Endothelial cell of umbilical vein (primary cell): ENCODE measurements around the gene BANF2. TPM values are rescaled to one million over a fixed set of nuclear protein-coding genes. Genes with fewer than 3 reads are reported as not detected.

ENCODE experiments used
- BruUV-seq: library from RNA; stranded (reverse); fragments of 400-500 nt; replicated peaks from 2 replicates; lab custom pipeline; 2021; lab: Mats Ljungman, UMichigan
- CTCF ChIA-PET: fragments of 300-600, 350-600 bp; sonication (Branson Sonifier 250); formaldehyde crosslinking; loops from one replicate; lab custom pipeline; 2021; ENCODE audit warnings: antibody characterized with exemption, inconsistent platforms; lab: Charles Lee
- POLR2A ChIA-PET: fragments of 300-600, 350-600 bp; sonication (Branson Sonifier 250); formaldehyde crosslinking; loops from one replicate; lab custom pipeline; 2021; ENCODE audit warnings: antibody characterized with exemption, inconsistent platforms; lab: Charles Lee
- DNase-seq: peaks from one replicate; pipeline ENCODE4 v3.0.0-alpha.2; 2011; ENCODE audit warnings: low read depth, low spot score
- FAIRE-seq: peaks from 2 replicates; lab custom pipeline; 2011; peaks lifted over from hg19 to GRCh38; lab: Jason Lieb, UNC
- H2AFZ ChIP-seq: 2 replicates; pipeline ENCODE4 v1.6.0; 2012; ENCODE audit warnings: low read depth, low read length, control low read depth, inconsistent platforms
- H3K27ac ChIP-seq: 2 replicates; pipeline ENCODE4 v1.5.1; 2011; ENCODE audit warnings: low read depth, mild to moderate bottlenecking, control low read depth, low read length, moderate library complexity; ENCODE audit not compliant: insufficient read depth
- H3K27me3 ChIP-seq, 2 experiments: 2 replicates each; pipeline versions ENCODE4 v1.6.0 to v1.6.1; 2011; ENCODE audit warnings: low read length in 2 of 2, mixed read lengths in 1 of 2; ENCODE audit not compliant: control insufficient read depth in 2 of 2, insufficient read depth in 2 of 2
- H3K36me3 ChIP-seq, 2 experiments: 2 replicates in 1 of 2; 3 replicates in 1 of 2; pipeline ENCODE4 v1.5.1; 2011; ENCODE audit warnings: low read length in 2 of 2, mild to moderate bottlenecking in 1 of 2, moderate library complexity in 1 of 2; ENCODE audit not compliant: control insufficient read depth in 2 of 2, insufficient read depth in 2 of 2; ENCODE audit errors: extremely low read depth in 1 of 2
- H3K4me1 ChIP-seq: 3 replicates; pipeline ENCODE4 v1.5.1; 2011; ENCODE audit warnings: mild to moderate bottlenecking, low read length; ENCODE audit not compliant: control insufficient read depth, insufficient read depth; ENCODE audit errors: extremely low read depth
- H3K4me2 ChIP-seq: 2 replicates; pipeline ENCODE4 v1.6.1; 2011; ENCODE audit warnings: low read length, control low read depth, mixed read lengths; ENCODE audit not compliant: insufficient read depth
- H3K4me3 ChIP-seq, 3 experiments: fragments of 200-600 bp in 1 of 3; sonication (generic), shearing (Covaris generic) in 1 of 3; replicated peaks in 1 of 3; 2 replicates each; pipeline ENCODE4 v1.5.1; 2011 to 2016; ENCODE audit warnings: control low read depth in 3 of 3, low read length in 3 of 3, mild to moderate bottlenecking in 2 of 3, inconsistent platforms in 1 of 3, low read depth in 1 of 3, moderate library complexity in 1 of 3; ENCODE audit not compliant: insufficient read depth in 1 of 3
- H3K79me2 ChIP-seq: 2 replicates; pipeline ENCODE4 v1.6.0; 2012; ENCODE audit warnings: low read length, inconsistent platforms; ENCODE audit not compliant: control insufficient read depth, insufficient read depth
- H3K9ac ChIP-seq: replicated peaks from 2 replicates; pipeline ENCODE3; 2011; ENCODE audit warnings: low read length, control low read depth; ENCODE audit not compliant: insufficient read depth; ENCODE audit errors: extremely low read depth
- H3K9me1 ChIP-seq: replicated peaks from 3 replicates; pipeline ENCODE4 v1.6.0; 2011; ENCODE audit warnings: mild to moderate bottlenecking, low read length; ENCODE audit not compliant: control insufficient read depth, insufficient read depth; ENCODE audit errors: extremely low read depth
- H3K9me3 ChIP-seq: replicated peaks from 2 replicates; pipeline ENCODE4 v1.5.1; 2012; ENCODE audit warnings: low read length, inconsistent platforms; ENCODE audit not compliant: control insufficient read depth, insufficient read depth
- H4K20me1 ChIP-seq: replicated peaks from 2 replicates; pipeline ENCODE3; 2011; ENCODE audit warnings: mild to moderate bottlenecking, low read length; ENCODE audit not compliant: control insufficient read depth, insufficient read depth; ENCODE audit errors: extremely low read depth
- CTCF ChIP-seq, 2 donors: IDR thresholded peaks; 1 replicate in 1 of 2; 2 replicates in 1 of 2; pipeline ENCODE4 v1.5.1; 2011; ENCODE audit warnings: low read length in 2 of 2, mild to moderate bottlenecking in 2 of 2, moderate library complexity in 2 of 2, control low read depth in 1 of 2, inconsistent platforms in 1 of 2, low read depth in 1 of 2; ENCODE audit not compliant: insufficient read depth in 1 of 2; ENCODE audit errors: extremely low read depth in 1 of 2
- EZH2 ChIP-seq: IDR thresholded peaks from 2 replicates; pipeline ENCODE4 v1.6.1; 2012; ENCODE audit warnings: borderline replicate concordance, low read depth, mild to moderate bottlenecking, moderate library complexity, low read length, inconsistent platforms; ENCODE audit not compliant: severe bottlenecking
- FOS ChIP-seq: IDR thresholded peaks from 2 replicates; pipeline ENCODE4 v1.6.1; 2011; ENCODE audit warnings: mild to moderate bottlenecking, low read length, moderate library complexity, borderline replicate concordance; ENCODE audit not compliant: insufficient read depth
- GATA2 ChIP-seq: IDR thresholded peaks from 2 replicates; pipeline ENCODE4 v1.7.0; 2011; ENCODE audit warnings: low read depth, mild to moderate bottlenecking, moderate library complexity, mixed read lengths, low read length; ENCODE audit not compliant: insufficient read length, insufficient read depth
- JUN ChIP-seq: IDR thresholded peaks from 2 replicates; pipeline ENCODE4 v1.6.1; 2011; ENCODE audit warnings: borderline replicate concordance, low read depth; ENCODE audit not compliant: insufficient read length, insufficient read depth
- MYC ChIP-seq: IDR thresholded peaks from one replicate; pipeline ENCODE4 v1.6.1; 2011; ENCODE audit warnings: mild to moderate bottlenecking, low read depth, low read length
- POLR2AphosphoS5 ChIP-seq: IDR thresholded peaks from 2 replicates; pipeline ENCODE4 v1.6.1; 2012; ENCODE audit warnings: low read depth, mild to moderate bottlenecking, control low read depth, low read length, moderate library complexity; ENCODE audit not compliant: insufficient read depth
- dilution Hi-C: fragments of 300-500 bp; cut with MboI; formaldehyde crosslinking; loops from one replicate; pipeline ENCODE4 v1.15.0; 2019; ENCODE audit warnings: low sequenced_read_pairs; ENCODE audit not compliant: extremely low pct_ligation_motif_present
- intact Hi-C: fragments of 100-400 bp; cut with micrococcal nuclease; formaldehyde crosslinking; loops from one replicate; pipeline ENCODE4 v1.10.0; 2022
- polyA plus RNA-seq, 4 experiments: library from polyadenylated mRNA; depleted of rRNA in 3 of 4; stranded (reverse) in 3 of 4; unstranded in 1 of 4; fragments of >200 nt; gene quantifications; 2 replicates each; pipeline versions ENCODE4 v1.2.1 to v1.2.3, GENCODE V29; 2011 to 2012; ENCODE audit warnings: missing spikeins in 1 of 4
- total RNA-seq: library from RNA; stranded (reverse); gene quantifications from 2 replicates; pipeline ENCODE4 v1.2.3, GENCODE V29; 2021
- TF ChIP-seq, protein P1 (sequence below): IDR thresholded peaks from 2 replicates; pipeline ENCODE4 v1.6.1; 2011; ENCODE audit not compliant: insufficient read depth, insufficient read length

Gene BANF2
- total and polyA plus RNA-seq, 2 donors (not counting 3 experiments of a cell fraction or from before 2014, with no cell fraction given), result not detected

DNA sequence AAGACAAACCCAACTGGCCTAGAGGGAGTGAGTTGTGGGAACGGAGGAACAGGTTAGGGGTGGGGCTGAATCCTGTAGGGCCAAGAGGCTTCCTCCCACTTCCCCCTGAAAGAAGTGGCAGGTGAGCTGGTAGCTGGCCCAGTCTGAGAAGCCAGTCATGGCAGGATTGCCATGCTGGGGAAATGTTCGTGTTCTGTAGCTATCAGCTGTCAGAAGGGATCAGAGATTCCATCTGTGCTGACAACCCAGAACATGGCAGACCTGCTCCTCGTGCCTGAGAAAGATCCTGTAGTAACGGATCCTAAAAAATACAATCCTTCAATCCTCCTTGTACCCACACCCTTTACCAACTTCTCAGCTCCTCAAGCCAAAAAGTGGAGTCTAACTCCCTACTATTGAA, 43.0 kb downstream of the BANF2 start:
- H3K79me2 ChIP-seq, result no peaks in the 10 kb centered on the region
- peaks cover 4% of the 10 kb centered on the region for H3K4me1 ChIP-seq
- no peaks in the 10 kb centered on the region for H4K20me1 ChIP-seq
- DNase-seq (no peak), FAIRE-seq (no peak)
- dilution Hi-C loops (no loop called here), intact Hi-C loops (loop anchor here (10.0 kb wide), 1 partner anchor 252 kb away; no protein-coding TSS in a partner anchor)
- H3K27ac ChIP-seq, result no peak overlapping the region
- no peak overlapping the region for H3K9ac ChIP-seq
- no peak overlapping the region for H2AFZ ChIP-seq
- H3K4me3 ChIP-seq, result no peak overlapping the region
- peaks cover 2 to 3% of the 10 kb centered on the region in 2 experiments for H3K27me3 ChIP-seq
- BruUV-seq, result no TSS peak
- POLR2A ChIA-PET, result no interaction called here
- H3K9me3 ChIP-seq, result no peaks in the 10 kb centered on the region
- no peaks in the 10 kb centered on the region for H3K9me1 ChIP-seq
- TF ChIP-seq POLR2AphosphoS5, result no peak
- TF ChIP-seq GATA2, result no peak
- no peak for TF ChIP-seq CTCF (IDR thresholded peaks at IDR 0.05; ENCODE audit: extremely low read depth in 1 of 2, insufficient read depth in 1 of 2, low read depth in 1 of 2, low read length in 2 of 2)
- no peak for TF ChIP-seq MYC
- TF ChIP-seq, protein P1, sequence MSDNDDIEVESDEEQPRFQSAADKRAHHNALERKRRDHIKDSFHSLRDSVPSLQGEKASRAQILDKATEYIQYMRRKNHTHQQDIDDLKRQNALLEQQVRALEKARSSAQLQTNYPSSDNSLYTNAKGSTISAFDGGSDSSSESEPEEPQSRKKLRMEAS, result no peak
- TF ChIP-seq FOS, result no peak
- TF ChIP-seq EZH2, result no peak
- TF ChIP-seq JUN, result no peak
- no peak overlapping the region for H3K4me2 ChIP-seq
- CTCF ChIA-PET, result interaction anchor here (2.0 kb wide), 1 partner anchor 61 kb away, joined by 7 read pairs; the partner anchor contains the start of gene RRBP1
- H3K36me3 ChIP-seq, result no peaks in the 10 kb centered on the region
